Measurements from ENCODE around the gene SMURF1. TPM values are rescaled to one million over a fixed set of nuclear protein-coding genes. Genes with fewer than 3 reads are reported as not detected.

SMURF1 gene
- total RNA-seq, 6 experiments from 2014 or later, result 8.8 to 14.1 (median 10.9) TPM

DNA sequence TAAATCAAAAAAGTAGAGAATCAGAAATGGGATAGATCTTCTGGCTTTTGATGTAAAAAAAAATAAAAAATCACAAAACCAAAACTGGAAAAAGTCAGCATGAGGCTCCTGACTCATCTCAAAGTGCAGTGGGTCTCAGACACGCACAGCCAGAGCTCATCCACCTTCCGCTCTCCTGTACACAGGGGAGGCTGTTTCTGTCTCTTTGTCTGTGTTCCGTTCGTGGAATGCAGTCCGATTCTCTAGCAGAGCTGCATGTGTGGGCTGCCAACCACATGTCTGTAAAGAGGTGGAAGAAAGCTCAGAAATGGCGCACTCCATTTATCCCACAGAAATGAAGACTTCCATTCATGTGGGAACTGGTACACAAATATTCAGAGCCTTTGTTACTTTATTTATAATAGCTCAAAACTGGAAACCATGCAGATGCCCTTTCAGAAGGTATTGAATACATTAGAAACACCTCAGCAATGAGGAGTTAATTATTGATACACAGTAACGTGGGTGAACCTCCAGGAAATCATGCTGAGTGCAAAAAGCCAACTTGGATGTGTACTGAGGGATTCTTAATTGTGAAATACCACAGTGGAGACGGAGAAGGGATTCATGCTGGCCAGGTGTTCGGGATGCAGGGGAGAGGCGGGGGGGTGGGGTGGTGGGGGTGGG is 142.3 kb downstream of the SMURF1 start:
- Histone ChIP-seq H3K9me3 (no peaks in the 10 kb centered on the region), H3K27me3 (no peaks in the 10 kb centered on the region), H3K36me3 (peaks cover 0 to 43% (median 10%) of the 10 kb centered on the region in 4 donors), H3K27ac (no peak overlapping the region), H3K4me1 (no peaks in the 10 kb centered on the region), H3K4me3 (no peak overlapping the region)
- DNase-seq, result no peak
- WGBS (ENCODE audit: insufficient coverage, low coverage, low lambda C conversion rate, missing lambda C conversion rate), result 86% methylated on average over 9 of the region's 10 CpGs
- TF ChIP-seq POLR2A (IDR thresholded peaks at IDR 0.05), result no peak
- TF ChIP-seq, protein P1, sequence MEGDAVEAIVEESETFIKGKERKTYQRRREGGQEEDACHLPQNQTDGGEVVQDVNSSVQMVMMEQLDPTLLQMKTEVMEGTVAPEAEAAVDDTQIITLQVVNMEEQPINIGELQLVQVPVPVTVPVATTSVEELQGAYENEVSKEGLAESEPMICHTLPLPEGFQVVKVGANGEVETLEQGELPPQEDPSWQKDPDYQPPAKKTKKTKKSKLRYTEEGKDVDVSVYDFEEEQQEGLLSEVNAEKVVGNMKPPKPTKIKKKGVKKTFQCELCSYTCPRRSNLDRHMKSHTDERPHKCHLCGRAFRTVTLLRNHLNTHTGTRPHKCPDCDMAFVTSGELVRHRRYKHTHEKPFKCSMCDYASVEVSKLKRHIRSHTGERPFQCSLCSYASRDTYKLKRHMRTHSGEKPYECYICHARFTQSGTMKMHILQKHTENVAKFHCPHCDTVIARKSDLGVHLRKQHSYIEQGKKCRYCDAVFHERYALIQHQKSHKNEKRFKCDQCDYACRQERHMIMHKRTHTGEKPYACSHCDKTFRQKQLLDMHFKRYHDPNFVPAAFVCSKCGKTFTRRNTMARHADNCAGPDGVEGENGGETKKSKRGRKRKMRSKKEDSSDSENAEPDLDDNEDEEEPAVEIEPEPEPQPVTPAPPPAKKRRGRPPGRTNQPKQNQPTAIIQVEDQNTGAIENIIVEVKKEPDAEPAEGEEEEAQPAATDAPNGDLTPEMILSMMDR (IDR thresholded peaks at IDR 0.05), result no peak
- intact Hi-C loops (cut with DNase I), result no loop called here
- ATAC-seq, result no peak

DNA sequence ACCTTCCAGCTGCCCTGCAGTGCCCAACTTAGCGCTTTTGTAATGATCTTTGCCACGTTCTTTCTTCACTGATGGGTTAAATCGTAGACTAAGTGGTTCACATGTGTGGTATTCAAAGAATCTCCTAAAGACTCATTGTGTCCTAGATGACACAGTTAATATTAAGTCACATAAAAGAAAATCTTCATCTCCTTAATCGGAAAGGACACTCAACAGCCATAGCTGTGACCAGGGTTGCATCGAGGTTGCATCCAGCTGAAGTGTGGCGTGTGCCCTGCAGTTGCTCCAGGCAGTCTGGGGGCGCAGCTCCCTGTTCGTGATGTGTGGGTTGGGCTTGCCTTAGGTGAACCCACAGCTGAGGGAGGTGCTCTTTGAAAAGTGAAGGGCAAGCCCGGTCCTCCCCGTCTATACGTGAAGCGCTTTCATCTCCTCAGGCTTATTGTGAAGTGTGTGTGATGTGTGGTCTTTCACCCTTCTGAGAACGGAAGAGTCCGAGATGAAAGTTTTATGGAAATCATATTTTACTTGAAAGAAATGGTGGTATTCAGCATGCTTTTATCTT is 142.9 kb downstream of the SMURF1 start:
- Histone ChIP-seq H3K27ac (no peak overlapping the region), H3K4me1 (no peaks in the 10 kb centered on the region), H3K9me3 (no peaks in the 10 kb centered on the region), H3K36me3 (peaks cover 0 to 44% (median 12%) of the 10 kb centered on the region in 4 donors), H3K27me3 (no peaks in the 10 kb centered on the region), H3K4me3 (no peak overlapping the region)
- DNase-seq, result no peak
- intact Hi-C loops (cut with DNase I), result no loop called here
- 90% methylated on average over 6 of the region's 14 CpGs for WGBS (ENCODE audit: insufficient coverage, low coverage, low lambda C conversion rate, missing lambda C conversion rate)
- no peak for TF ChIP-seq POLR2A (IDR thresholded peaks at IDR 0.05)
- TF ChIP-seq, protein P1 (IDR thresholded peaks at IDR 0.05), result no peak
- ATAC-seq, result no peak

DNA sequence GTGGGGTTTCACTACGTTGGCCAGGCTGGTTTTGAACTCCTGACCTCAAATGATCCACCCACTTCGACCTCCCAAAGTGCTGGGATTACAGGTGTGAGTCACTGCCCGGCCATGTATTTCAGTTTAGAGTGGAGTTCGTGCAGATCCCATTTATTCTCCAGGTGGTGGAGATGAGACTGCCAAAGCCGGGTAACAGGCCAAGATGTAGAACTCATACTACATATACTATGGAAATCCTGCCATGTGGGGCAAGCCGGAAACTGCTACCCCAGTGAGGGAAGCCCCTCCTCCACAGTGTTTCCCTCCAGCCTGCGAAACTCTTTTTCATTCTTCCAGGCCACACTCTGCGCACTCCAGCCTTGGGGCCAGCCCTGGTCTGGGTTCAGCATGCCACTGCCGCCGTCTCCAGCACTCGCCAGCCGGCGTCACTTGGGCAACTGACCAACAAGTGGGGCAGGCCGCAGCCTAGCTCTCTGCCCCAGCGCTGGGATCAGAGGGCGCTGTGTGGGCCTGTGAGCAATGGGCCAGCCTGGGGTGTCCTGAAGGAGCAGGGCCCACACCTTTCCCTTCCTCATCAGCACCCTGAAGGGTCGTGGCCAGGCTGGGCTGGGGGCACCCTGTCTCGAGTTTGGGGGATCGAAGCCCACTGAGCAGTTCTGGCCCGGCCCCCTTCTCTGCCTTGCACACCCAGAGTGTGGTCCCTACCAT is 143.6 kb downstream of the SMURF1 start:
- intact Hi-C loops (cut with DNase I), result no loop called here
- DNase-seq, result no peak
- ATAC-seq, result peak in 1 of 4 donors; percentile 10
- 83% methylated on average over 11 of the region's 20 CpGs for WGBS (ENCODE audit: insufficient coverage, low coverage, low lambda C conversion rate, missing lambda C conversion rate)
- no peaks in the 10 kb centered on the region for H3K9me3 ChIP-seq
- H3K4me3 ChIP-seq, result no peak overlapping the region
- no peaks in the 10 kb centered on the region for H3K27me3 ChIP-seq
- no peak overlapping the region for H3K27ac ChIP-seq
- no peaks in the 10 kb centered on the region for H3K4me1 ChIP-seq
- no peak for TF ChIP-seq POLR2A (IDR thresholded peaks at IDR 0.05)
- TF ChIP-seq, protein P1 (IDR thresholded peaks at IDR 0.05), result no peak
- H3K36me3 ChIP-seq, result peaks cover 0 to 38% (median 9%) of the 10 kb centered on the region in 4 donors

- TF ChIP-seq, protein P1 (IDR thresholded peaks at IDR 0.05), result no peak
- no peak for TF ChIP-seq POLR2A (IDR thresholded peaks at IDR 0.05)
- Histone ChIP-seq H3K4me3 (no peak overlapping the region), H3K36me3 (peaks cover 0 to 32% (median 6%) of the 10 kb centered on the region in 4 donors), H3K27ac (no peak overlapping the region), H3K27me3 (no peaks in the 10 kb centered on the region), H3K4me1 (no peaks in the 10 kb centered on the region), H3K9me3 (no peaks in the 10 kb centered on the region)
- DNase-seq (no peak), ATAC-seq (peak in 1 of 4 donors; percentile 50)
- intact Hi-C loops (cut with DNase I), result no loop called here
- WGBS (ENCODE audit: insufficient coverage, low coverage, low lambda C conversion rate, missing lambda C conversion rate), result 77% methylated on average over 5 of the region's 10 CpGs
Measured at GRCh38 chr7:98998821-98999725, 144.8 kb downstream of the SMURF1 start.
